HG03280 (cell line): ENCODE measurements around the gene IL15RA.
"Not testable (repeated sequence)": the region's sequence is repeated elsewhere in the genome, so short reads cannot be mapped to it uniquely, and the experiment has no call there.

Source experiments
- ATAC-seq: cut with Tn5 transposase; IDR thresholded peaks from one replicate; pipeline ENCODE4 v1.9.1; 2021; ENCODE audit warnings: mild to moderate bottlenecking, moderate library complexity; ENCODE audit not compliant: unreplicated experiment

Gene IL15RA

GRCh38 chr10:5971315-5971832, 6.0 kb downstream of the IL15RA start:
- no peak for ATAC-seq

GRCh38 chr10:5970527-5970926, 6.8 kb downstream of the IL15RA start:
- no peak for ATAC-seq

DNA sequence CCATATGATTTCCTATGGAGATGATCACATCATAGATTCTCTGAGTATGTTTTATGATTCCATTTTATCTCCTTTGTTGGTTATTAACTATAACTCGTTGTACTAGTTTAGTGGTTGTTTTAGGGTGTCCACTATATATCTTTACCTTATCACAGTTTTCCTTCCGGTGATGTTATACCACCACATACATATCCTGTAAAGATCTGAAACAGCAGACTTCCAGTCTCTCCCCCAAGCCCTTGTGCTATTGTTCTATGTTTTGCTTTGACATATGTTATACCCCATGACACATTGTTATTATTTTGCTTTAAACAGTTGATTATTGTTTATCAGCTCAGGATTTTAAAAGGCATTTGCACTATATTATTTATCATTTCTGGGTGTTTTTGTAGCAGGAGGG, 7.3 kb downstream of the IL15RA start:
- no peak for ATAC-seq

DNA sequence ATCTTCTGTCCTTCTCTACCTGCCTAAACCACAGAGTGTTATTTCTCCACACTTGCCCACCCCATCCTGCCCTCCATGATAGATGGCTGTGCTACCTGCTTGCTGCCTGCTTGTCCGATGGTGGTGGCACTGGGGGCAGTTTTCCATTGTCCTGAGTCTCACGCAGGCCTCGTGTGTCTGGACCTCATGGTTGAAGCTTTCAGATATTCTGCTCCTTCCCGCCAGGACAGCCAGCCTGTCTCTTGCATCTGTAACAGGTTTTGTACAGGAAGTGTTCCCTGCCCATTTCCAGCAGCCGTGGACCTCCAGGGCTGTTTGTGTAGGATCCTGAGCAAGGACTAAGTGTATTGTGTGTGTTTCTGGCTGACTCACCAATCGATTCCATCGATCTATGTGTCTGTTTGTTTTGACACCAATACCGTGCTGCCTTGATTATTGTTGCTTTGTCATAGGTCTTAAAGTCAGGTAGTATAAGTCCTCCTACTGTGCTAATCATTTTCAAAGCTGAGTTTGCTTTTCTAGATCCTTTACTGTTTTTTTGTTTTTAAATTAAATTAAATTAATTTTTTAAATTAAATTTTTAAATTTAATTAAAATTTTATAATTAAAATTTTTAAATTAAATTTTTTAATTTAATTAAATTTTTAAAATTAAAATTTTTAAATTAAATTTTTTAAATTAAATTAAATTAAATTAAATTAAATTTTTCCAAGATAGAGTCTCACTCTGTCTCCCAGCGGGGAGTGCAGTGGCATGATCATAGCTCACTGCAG, 8.5 kb downstream of the IL15RA start:
- no peak for ATAC-seq

- no peak for ATAC-seq
Measured at GRCh38 chr10:5968037-5968680, 9.2 kb downstream of the IL15RA start.

- no peak for ATAC-seq
Measured at GRCh38 chr10:5965266-5965665, 12.1 kb downstream of the IL15RA start.

GRCh38 chr10:5964736-5965135, 12.6 kb downstream of the IL15RA start:
- ATAC-seq, result no peak

- no peak for ATAC-seq
Measured at GRCh38 chr10:5963591-5963990, 13.8 kb downstream of the IL15RA start.

GRCh38 chr10:5963071-5963470, 14.3 kb downstream of the IL15RA start:
- no peak for ATAC-seq

GRCh38 chr10:5962358-5962940, 14.9 kb downstream of the IL15RA start:
- not testable (repeated sequence) for ATAC-seq

DNA sequence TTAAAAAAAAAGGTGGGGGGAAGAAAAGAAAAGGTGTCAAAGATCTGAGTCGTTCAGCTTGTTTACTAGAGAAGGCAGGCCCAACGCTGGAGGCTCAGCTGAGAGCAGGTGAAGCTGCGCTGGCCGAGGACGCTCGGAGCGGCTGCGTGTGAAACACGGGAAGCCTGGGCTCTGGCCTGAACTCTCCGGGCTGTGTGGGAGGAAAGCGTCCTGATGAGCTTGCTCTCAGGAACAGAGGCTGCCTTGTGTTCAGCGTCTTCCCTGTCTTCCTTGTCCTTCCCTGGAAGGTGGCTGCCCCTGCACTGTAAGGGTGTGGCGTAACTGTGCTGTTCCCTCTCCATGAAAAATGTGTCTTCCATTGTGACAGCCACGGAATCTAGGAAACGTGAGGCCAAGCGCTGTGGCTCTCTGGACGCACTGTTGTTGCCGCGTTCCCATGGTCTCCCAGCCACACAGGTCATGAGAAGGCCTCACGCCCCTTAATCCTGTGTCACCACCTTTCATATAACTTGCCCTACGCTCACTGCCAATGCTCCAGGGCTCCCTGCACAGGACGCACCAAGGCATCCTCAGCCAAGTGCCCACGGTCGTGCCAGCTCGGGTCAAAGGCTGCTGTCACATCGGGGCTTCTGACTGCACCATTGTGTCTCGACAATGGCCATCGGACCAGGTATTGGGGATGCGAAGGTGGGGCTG, 15.8 kb downstream of the IL15RA start:
- ATAC-seq, result no peak

GRCh38 chr10:5960973-5961275, 16.4 kb downstream of the IL15RA start:
- not testable (repeated sequence) for ATAC-seq

GRCh38 chr10:5960070-5960972, 17.0 kb downstream of the IL15RA start:
- ATAC-seq, result no peak

- no peak for ATAC-seq
Measured at GRCh38 chr10:5959581-5960069, 17.7 kb downstream of the IL15RA start.

GRCh38 chr10:5959142-5959541, 18.2 kb downstream of the IL15RA start:
- ATAC-seq, result no peak

GRCh38 chr10:5958675-5959074, 18.7 kb downstream of the IL15RA start:
- no peak for ATAC-seq

DNA sequence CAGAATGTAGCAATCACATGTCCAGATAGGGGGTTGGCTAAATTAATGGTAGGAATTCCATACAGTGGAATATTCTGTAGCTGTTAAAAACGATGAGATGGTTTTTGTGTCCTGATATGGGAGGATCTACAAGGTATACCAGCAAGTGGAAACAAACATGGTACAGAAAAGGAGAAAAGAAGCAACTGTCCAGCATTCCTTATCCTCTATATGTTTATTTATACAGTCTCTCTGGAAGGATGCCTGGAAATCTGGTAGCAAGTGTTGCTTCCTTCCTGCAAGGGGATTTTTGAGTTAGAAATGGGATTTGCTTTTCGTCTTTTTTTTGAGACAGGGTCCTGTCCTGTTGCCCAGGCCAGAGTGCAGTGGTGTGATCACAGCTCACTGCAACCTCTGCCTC, 19.3 kb downstream of the IL15RA start:
- no peak for ATAC-seq

DNA sequence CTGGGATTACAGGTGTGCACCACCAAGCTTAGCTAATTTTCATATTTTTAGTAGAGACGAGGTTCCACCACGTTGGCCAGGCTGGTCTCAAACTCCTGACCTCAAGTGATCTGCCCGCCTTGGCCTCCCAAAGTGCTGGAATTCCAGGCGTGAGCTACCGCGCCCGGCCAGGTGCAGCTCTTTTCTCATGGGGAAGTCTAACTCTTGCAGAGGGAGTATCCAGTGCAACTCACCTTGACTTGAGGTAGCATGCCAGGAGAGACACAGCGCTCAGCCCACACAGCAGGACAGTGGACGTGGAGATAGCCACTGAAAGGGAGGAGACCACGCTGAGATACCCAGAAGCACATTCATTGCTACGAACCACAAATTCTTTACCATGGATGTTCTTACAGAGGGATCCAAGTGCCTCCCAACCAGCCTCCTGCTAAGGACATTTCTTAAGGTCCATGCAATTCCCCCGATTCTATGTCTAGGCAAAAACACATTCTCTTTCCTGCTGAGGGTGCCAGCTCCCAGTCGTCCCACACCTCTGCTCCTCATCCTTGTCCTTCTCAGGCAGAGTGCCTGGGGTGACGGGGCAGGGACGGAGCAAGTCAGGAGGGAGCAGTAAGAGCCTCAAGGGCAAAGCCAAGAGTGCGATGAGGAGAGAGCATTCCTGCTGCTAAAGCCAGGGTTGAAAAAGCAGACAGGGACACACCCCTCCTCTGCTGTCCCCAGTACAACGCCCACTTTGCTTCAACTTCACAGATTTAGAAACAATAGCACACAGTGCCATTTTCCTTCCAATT, 21.0 kb downstream of the IL15RA start:
- ATAC-seq, result no peak

GRCh38 chr10:5953676-5954075, 23.7 kb downstream of the IL15RA start:
- no peak for ATAC-seq
